ENCODE results near the gene SUPT7L. TPM values are rescaled to one million over a fixed set of nuclear protein-coding genes. Genes with fewer than 3 reads are reported as not detected.
"Not testable (repeated sequence)": the region's sequence is repeated elsewhere in the genome, so short reads cannot be mapped to it uniquely, and the experiment has no call there.

Gene SUPT7L
- total RNA-seq, 1 donor from 2014 or later = 6.1 TPM

DNA sequence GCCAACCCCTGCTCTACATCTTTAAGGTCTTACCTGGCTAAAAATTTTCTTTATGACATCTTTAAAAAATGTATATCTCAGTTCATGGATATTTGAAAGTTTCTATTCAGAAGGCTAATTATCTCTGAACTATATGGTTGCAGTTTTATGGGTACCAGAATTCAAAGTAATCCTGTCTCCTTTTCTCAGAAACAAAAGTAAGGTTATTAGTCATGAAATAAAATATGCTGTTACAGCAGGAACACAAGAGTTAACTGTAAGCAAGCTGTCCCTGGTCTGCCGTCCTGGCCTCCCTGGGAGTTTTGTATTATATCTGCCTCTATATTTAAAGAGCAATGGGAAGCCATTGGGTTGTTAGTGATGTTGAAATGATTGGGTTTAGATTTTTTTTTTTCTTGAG lies 34.2 kb upstream of the SUPT7L start:
- intact Hi-C loops (cut with DNase I) = no loop called here
- DNase-seq (ENCODE audit: low spot score in 2 of 2) = no peak

DNA sequence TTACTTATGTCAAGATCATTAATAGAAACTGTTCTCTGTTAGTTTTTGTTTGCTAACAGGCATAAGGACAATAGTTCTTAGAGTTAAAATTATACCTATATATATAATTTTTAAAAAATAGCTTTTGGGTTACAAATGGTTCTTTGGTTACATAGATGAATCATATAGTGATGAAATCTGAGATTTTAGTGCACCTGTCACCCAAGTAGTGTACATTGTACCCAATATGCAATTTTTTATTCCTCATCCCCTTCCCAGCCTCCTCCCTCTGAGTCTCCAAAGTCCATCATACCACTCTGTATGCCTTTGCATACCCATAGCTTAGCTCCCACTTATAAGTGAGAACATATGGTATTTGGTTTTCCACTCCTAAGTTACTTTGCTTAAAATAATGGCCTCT lies 26.6 kb upstream of the SUPT7L start:
- Histone ChIP-seq H3K27ac (no peak overlapping the region), H3K27me3 (no peaks in the 10 kb centered on the region), H3K4me1 (no peaks in the 10 kb centered on the region), H3K36me3 (peaks cover 31 to 57% of the 10 kb centered on the region in 2 donors), H3K9me3 (no peaks in the 10 kb centered on the region), H3K4me3 (no peak overlapping the region)
- DNase-seq (ENCODE audit: low spot score in 2 of 2) = no peak
- intact Hi-C loops (cut with DNase I) = no loop called here
- no peak for TF ChIP-seq CTCF (IDR thresholded peaks at IDR 0.05)

More for the DNA sequence above, 34.2 kb upstream of the SUPT7L start:
- Histone ChIP-seq H3K27ac (no peak overlapping the region), H3K4me1 (no peaks in the 10 kb centered on the region), H3K36me3 (peaks cover 22 to 45% of the 10 kb centered on the region in 2 donors), H3K27me3 (no peaks in the 10 kb centered on the region), H3K9me3 (no peaks in the 10 kb centered on the region), H3K4me3 (no peak overlapping the region)
- TF ChIP-seq CTCF (IDR thresholded peaks at IDR 0.05) = no peak

- TF ChIP-seq CTCF (IDR thresholded peaks at IDR 0.05) = no peak
- peaks cover 29 to 57% of the 10 kb centered on the region in 2 donors for H3K36me3 ChIP-seq
- no peaks in the 10 kb centered on the region for H3K27me3 ChIP-seq
- no peak overlapping the region for H3K27ac ChIP-seq
- H3K4me1 ChIP-seq = no peaks in the 10 kb centered on the region
- H3K4me3 ChIP-seq = no peak overlapping the region
- no peaks in the 10 kb centered on the region for H3K9me3 ChIP-seq
- intact Hi-C loops (cut with DNase I) = loop anchor here (10.0 kb wide), 1 partner anchor 875 kb away; no protein-coding TSS in a partner anchor
- no peak for DNase-seq (ENCODE audit: low spot score in 2 of 2)
Observed at GRCh38 chr2:27689424-27689823, 26.0 kb upstream of the SUPT7L start.

GRCh38 chr2:27687232-27687631 lies 23.8 kb upstream of the SUPT7L start:
- DNase-seq (ENCODE audit: low spot score in 2 of 2) = no peak
- Histone ChIP-seq H3K9me3 (no peaks in the 10 kb centered on the region), H3K4me3 (no peak overlapping the region), H3K36me3 (peaks cover 22 to 43% of the 10 kb centered on the region in 2 donors), H3K27ac (no peak overlapping the region), H3K27me3 (no peaks in the 10 kb centered on the region), H3K4me1 (peaks cover 4 to 10% of the 10 kb centered on the region in 2 donors)
- intact Hi-C loops (cut with DNase I) = loop anchor here (10.0 kb wide), 1 partner anchor 878 kb away; no protein-coding TSS in a partner anchor
- TF ChIP-seq CTCF (IDR thresholded peaks at IDR 0.05) = no peak

GRCh38 chr2:27685577-27685976 lies 22.2 kb upstream of the SUPT7L start:
- H3K27ac ChIP-seq = no peak overlapping the region
- H3K4me3 ChIP-seq = no peak overlapping the region
- no peak for DNase-seq (ENCODE audit: low spot score in 2 of 2)
- H3K36me3 ChIP-seq = peaks cover 28 to 43% of the 10 kb centered on the region in 2 donors
- intact Hi-C loops (cut with DNase I) = loop anchor here (10.0 kb wide), 1 partner anchor 879 kb away; no protein-coding TSS in a partner anchor
- H3K4me1 ChIP-seq = peaks cover 9 to 16% of the 10 kb centered on the region in 2 donors
- H3K9me3 ChIP-seq = no peaks in the 10 kb centered on the region
- H3K27me3 ChIP-seq = no peaks in the 10 kb centered on the region
- TF ChIP-seq CTCF (IDR thresholded peaks at IDR 0.05) = no peak

- H3K27ac ChIP-seq; H3K9me3 ChIP-seq; H3K27me3 ChIP-seq; H3K4me3 ChIP-seq; DNase-seq (ENCODE audit: low spot score in 2 of 2): not testable (repeated sequence)
- Histone ChIP-seq H3K36me3 (peaks cover 28 to 44% of the 10 kb centered on the region in 2 donors), H3K4me1 (peaks cover 9 to 16% of the 10 kb centered on the region in 2 donors)
- intact Hi-C loops (cut with DNase I) = loop anchor here (10.0 kb wide), 1 partner anchor 880 kb away; no protein-coding TSS in a partner anchor
Observed at GRCh38 chr2:27685006-27685405, 21.6 kb upstream of the SUPT7L start.
